ENCODE measurements around the gene GNG8. TPM values are rescaled to one million over a fixed set of nuclear protein-coding genes. Genes with fewer than 3 reads are reported as not detected.

The GNG8 gene
- total RNA-seq, 4 donors from 2014 or later: not detected

DNA sequence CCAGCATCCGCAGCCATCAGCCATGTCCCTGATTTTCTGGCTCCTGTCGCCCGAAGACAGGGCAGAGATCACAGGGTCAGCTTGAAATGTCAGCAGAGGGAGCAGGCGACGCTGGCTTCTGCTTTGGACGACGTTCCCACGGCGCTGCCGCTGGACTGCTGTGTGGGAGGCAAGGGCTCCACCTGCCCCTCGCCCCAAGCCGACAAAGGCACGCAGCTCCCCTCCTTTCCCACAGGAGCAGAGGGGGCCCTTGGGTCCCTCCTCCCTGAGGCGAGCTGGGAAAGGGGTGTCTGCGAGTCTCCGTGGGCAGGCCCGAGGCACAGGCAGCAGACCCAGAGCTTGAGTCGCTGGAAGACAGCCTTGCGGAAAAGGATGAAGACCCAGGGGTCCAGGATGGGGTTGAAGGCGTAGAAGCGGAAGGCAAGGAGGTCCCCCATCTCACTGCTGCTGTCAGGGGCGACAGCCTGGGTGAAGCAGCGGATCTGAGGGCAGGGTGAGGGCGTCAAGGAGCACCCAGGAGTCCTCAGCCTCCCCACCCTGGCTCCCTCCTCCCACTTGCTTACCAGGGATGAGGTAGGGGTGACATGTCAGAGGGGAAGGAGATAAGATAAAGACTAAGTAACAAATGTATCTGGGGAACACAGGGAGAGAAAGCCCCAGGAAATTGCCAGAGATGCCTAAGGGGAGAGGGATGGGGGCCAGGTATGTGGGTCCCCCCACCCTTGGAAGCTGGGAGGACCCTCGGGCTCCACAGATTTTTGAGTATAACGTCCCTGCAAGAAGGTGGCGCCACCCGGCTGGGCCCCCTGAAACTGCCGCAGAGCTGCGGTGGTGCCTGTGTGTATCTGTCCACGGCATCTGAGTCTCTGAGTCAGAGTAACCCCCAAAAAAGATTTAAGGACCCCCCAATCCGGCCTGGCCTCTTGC lies 14.5 kb downstream of the GNG8 start:
- H3K4me3 ChIP-seq: peak overlapping the region in 1 of 4 donors; percentile 2
- DNase-seq (no peak), ATAC-seq (no peak)
- TF ChIP-seq POLR2A (IDR thresholded peaks at IDR 0.05): no peak
- TF ChIP-seq, protein P1, sequence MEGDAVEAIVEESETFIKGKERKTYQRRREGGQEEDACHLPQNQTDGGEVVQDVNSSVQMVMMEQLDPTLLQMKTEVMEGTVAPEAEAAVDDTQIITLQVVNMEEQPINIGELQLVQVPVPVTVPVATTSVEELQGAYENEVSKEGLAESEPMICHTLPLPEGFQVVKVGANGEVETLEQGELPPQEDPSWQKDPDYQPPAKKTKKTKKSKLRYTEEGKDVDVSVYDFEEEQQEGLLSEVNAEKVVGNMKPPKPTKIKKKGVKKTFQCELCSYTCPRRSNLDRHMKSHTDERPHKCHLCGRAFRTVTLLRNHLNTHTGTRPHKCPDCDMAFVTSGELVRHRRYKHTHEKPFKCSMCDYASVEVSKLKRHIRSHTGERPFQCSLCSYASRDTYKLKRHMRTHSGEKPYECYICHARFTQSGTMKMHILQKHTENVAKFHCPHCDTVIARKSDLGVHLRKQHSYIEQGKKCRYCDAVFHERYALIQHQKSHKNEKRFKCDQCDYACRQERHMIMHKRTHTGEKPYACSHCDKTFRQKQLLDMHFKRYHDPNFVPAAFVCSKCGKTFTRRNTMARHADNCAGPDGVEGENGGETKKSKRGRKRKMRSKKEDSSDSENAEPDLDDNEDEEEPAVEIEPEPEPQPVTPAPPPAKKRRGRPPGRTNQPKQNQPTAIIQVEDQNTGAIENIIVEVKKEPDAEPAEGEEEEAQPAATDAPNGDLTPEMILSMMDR (IDR thresholded peaks at IDR 0.05 in 4 of 5, conservative IDR thresholded peaks at IDR 0.05 in 1 of 5): no peak
- peak overlapping the region; percentile 27 to 69 (median 46) for H3K27ac ChIP-seq
- no peaks in the 10 kb centered on the region for H3K27me3 ChIP-seq
- intact Hi-C loops (cut with DNase I; ENCODE audit: low total_unique reads) (no loop called here), in situ Hi-C loops (cut with MboI; ENCODE audit: low sequenced_read_pairs in 4 of 4) (no loop called here)
- no peaks in the 10 kb centered on the region for H3K36me3 ChIP-seq
- H3K4me1 ChIP-seq: peaks cover 38 to 39% of the 10 kb centered on the region in 2 donors
- H3K9me3 ChIP-seq: no peaks in the 10 kb centered on the region

DNA sequence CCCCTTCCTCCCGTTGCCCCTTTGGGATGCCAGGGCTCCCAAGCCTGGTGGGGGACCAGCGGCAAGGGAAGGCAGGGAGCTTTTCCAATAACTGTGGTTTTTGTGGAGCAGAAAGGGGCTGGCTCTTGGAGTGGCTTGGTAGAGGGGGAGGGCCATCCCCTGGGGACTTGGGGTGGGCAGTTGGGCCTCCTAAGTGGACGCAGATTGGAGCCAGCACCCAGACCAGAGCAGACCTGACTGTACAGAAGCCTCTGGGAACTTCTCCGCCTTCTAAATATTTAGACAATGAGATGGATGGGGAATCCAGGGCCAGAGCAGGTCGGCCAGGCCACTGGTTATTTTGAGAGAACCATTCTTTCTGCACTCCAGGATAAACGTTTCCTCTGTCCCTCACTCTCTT lies 15.3 kb downstream of the GNG8 start:
- ATAC-seq (no peak), DNase-seq (no peak)
- no peak for TF ChIP-seq POLR2A (IDR thresholded peaks at IDR 0.05)
- TF ChIP-seq, protein P1 (IDR thresholded peaks at IDR 0.05 in 4 of 5, conservative IDR thresholded peaks at IDR 0.05 in 1 of 5): no peak
- intact Hi-C loops (cut with DNase I; ENCODE audit: low total_unique reads): no loop called here
- in situ Hi-C loops (cut with MboI; ENCODE audit: low sequenced_read_pairs in 4 of 4): no loop called here
- Histone ChIP-seq H3K27ac (peak overlapping the region; percentile 27 to 69 (median 46)), H3K9me3 (no peaks in the 10 kb centered on the region), H3K4me1 (peaks cover 34 to 35% of the 10 kb centered on the region in 2 donors), H3K4me3 (no peak overlapping the region), H3K27me3 (no peaks in the 10 kb centered on the region), H3K36me3 (no peaks in the 10 kb centered on the region)

DNA sequence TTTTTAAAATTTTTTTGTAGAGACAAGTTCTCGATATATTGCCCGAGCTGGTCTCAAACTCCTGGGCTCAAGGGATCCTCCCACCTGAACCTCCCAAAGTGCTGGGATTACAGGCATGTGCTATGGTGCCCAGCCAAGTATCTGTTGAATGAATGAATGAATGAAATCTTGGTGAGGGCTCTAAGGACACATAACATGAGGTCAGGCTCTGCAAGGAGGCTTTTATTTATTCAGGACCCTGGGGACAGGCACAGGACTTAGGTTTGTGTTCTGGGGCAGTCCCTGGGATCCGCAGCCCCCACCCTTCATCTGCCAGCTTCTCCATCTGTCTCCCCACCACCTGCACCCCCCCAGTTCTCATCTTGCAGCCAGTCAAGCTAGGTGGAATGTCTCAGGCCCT lies 15.7 kb downstream of the GNG8 start:
- ATAC-seq: no peak
- in situ Hi-C loops (cut with MboI; ENCODE audit: low sequenced_read_pairs in 4 of 4): no loop called here
- H3K27ac ChIP-seq: peak overlapping the region in 1 of 4 donors; percentile 69
- H3K9me3 ChIP-seq: no peaks in the 10 kb centered on the region
- H3K36me3 ChIP-seq: no peaks in the 10 kb centered on the region
- DNase-seq: no peak
- TF ChIP-seq, protein P1 (IDR thresholded peaks at IDR 0.05 in 4 of 5, conservative IDR thresholded peaks at IDR 0.05 in 1 of 5): no peak
- no peak for TF ChIP-seq POLR2A (IDR thresholded peaks at IDR 0.05)
- no peak overlapping the region for H3K4me3 ChIP-seq
- intact Hi-C loops (cut with DNase I; ENCODE audit: low total_unique reads): no loop called here
- H3K4me1 ChIP-seq: peaks cover 31 to 32% of the 10 kb centered on the region in 2 donors
- H3K27me3 ChIP-seq: no peaks in the 10 kb centered on the region

DNA sequence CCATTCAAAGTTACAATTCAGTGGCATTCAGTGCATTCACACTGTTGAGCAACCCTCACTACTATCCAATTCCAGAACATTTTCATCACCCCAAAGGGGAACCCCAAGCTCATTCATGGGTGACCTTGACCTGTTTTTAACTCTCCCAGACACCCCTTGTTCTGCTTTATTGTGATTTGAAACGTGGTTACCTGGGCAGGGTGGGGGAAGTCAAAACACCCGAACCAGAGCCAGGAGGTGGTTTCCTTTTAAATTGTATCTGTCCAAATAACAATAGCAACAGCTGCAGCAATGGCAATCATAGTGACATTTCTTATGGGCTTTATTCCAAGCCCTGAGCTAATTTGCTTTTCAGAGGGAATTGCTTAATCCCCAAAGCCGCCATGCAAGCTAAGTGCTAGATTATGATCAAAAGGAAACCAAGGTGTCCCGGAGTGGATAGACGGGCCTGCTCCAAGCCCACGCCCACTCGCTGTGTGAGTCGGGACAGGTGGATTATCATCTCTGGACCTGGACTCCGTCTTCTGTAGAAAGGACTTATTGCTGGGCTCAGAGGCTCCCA lies 17.3 kb downstream of the GNG8 start:
- Histone ChIP-seq H3K4me1 (peaks cover 32 to 34% of the 10 kb centered on the region in 2 donors), H3K36me3 (no peaks in the 10 kb centered on the region), H3K9me3 (no peaks in the 10 kb centered on the region), H3K27ac (peak overlapping the region; percentile 22 to 61 (median 44)), H3K4me3 (no peak overlapping the region), H3K27me3 (no peaks in the 10 kb centered on the region)
- TF ChIP-seq, protein P1 (IDR thresholded peaks at IDR 0.05 in 4 of 5, conservative IDR thresholded peaks at IDR 0.05 in 1 of 5): no peak
- DNase-seq: no peak
- in situ Hi-C loops (cut with MboI; ENCODE audit: low sequenced_read_pairs in 4 of 4): loop anchor here in 2 of 4 donors (5.0 to 10.0 kb wide), 2 partner anchors 44 to 46 kb away; partner anchors contain the start of gene DACT3 (in 2 of the 2)
- intact Hi-C loops (cut with DNase I; ENCODE audit: low total_unique reads): no loop called here
- ATAC-seq: peak; percentile 61 to 81

All from gastrocnemius medialis (tissue), 4 donors.